Epithelial cell of prostate (primary cell): Measurements from ENCODE around the gene LGALS7B.

Experiments used
- DNase-seq: peaks from one replicate; pipeline ENCODE4 v3.0.0-alpha.2; 2011; ENCODE audit warnings: low read depth, low spot score
- H3K27ac ChIP-seq: fragments of 450-650 bp; 2 replicates; pipeline ENCODE4 v1.5.1; 2017; ENCODE audit warnings: mild to moderate bottlenecking

LGALS7B gene

GRCh38 chr19:38839816-38840582, 51.0 kb downstream of the LGALS7B start:
- no peak for DNase-seq
- peak overlapping the region; percentile 91 for H3K27ac ChIP-seq

- H3K27ac ChIP-seq: peak overlapping the region; percentile 91
- no peak for DNase-seq
Measured at GRCh38 chr19:38840583-38840968, 51.6 kb downstream of the LGALS7B start.
